H1 (cell line): ENCODE data around the gene CBS. TPM values are rescaled to one million over a fixed set of nuclear protein-coding genes. Genes with fewer than 3 reads are reported as not detected.
A peak's percentile ranks its signal among the peaks of the same experiment; 100 is the strongest.
"Not testable (repeated sequence)": the region's sequence is repeated elsewhere in the genome, so short reads cannot be mapped to it uniquely, and the experiment has no call there.

Source experiments
- CTCF ChIA-PET: fragments of 300-600 bp; sonication (Branson Sonifier 250); formaldehyde crosslinking; loops from one replicate; lab custom pipeline; 2021; ENCODE audit not compliant: partially characterized antibody; lab: Charles Lee
- POLR2A ChIA-PET: fragments of 300-600 bp; sonication (Branson Sonifier 250); formaldehyde crosslinking; loops from one replicate; lab custom pipeline; 2021; ENCODE audit warnings: inconsistent platforms; ENCODE audit not compliant: partially characterized antibody; lab: Charles Lee
- DNase-seq, 2 experiments: peaks; one replicate each; pipeline versions ENCODE4 v3.0.0 to v3.0.0-alpha.2; 2010 to 2022; ENCODE audit warnings: low spot score in 2 of 2, low read depth in 1 of 2, mixed read lengths in 1 of 2
- FAIRE-seq: peaks from 2 replicates; lab custom pipeline; 2011; peaks lifted over from hg19 to GRCh38; lab: Jason Lieb, UNC
- H2AFZ ChIP-seq: 2 replicates; pipeline ENCODE4 v1.8.1; 2012; ENCODE audit warnings: low read length, inconsistent platforms
- H2AK5ac ChIP-seq: 2 replicates; pipeline ENCODE4 v1.6.1; 2013; ENCODE audit warnings: low read depth, low read length
- H2BK120ac ChIP-seq: replicated peaks from 2 replicates; pipeline ENCODE3; 2013; ENCODE audit warnings: low read depth, low read length, inconsistent platforms
- H2BK12ac ChIP-seq: 2 replicates; pipeline ENCODE4 v1.6.1; 2013; ENCODE audit warnings: low read depth, low read length
- H2BK15ac ChIP-seq: 2 replicates; pipeline ENCODE4 v1.6.1; 2013; ENCODE audit warnings: low read length
- H2BK20ac ChIP-seq: 2 replicates; pipeline ENCODE4 v1.6.1; 2013; ENCODE audit warnings: low read length
- H2BK5ac ChIP-seq: 2 replicates; pipeline ENCODE4 v1.6.1; 2013; ENCODE audit warnings: low read depth, low read length
- H3K14ac ChIP-seq: 2 replicates; pipeline ENCODE4 v1.6.1; 2013; ENCODE audit warnings: inconsistent platforms; ENCODE audit not compliant: insufficient read length
- H3K18ac ChIP-seq: 2 replicates; pipeline ENCODE4 v1.6.1; 2013; ENCODE audit warnings: low read length; ENCODE audit errors: extremely low read depth
- H3K23ac ChIP-seq: 2 replicates; pipeline ENCODE4 v1.6.1; 2013; ENCODE audit warnings: inconsistent platforms; ENCODE audit not compliant: insufficient read length
- H3K23me2 ChIP-seq: 2 replicates; pipeline ENCODE4 v1.6.1; 2013; ENCODE audit warnings: low read depth, low read length
- H3K27ac ChIP-seq: 2 replicates; pipeline ENCODE4 v1.6.1; 2011; ENCODE audit warnings: low read depth, low read length, inconsistent platforms
- H3K27me3 ChIP-seq, 4 experiments: replicated peaks in 1 of 4; 1 replicate in 1 of 4; 2 replicates in 3 of 4; pipeline versions ENCODE4 v1.6.1 to v1.8.1; 2011 to 2013; ENCODE audit warnings: low read length in 3 of 4, mild to moderate bottlenecking in 3 of 4, inconsistent platforms in 2 of 4, mixed read lengths in 2 of 4, moderate library complexity in 1 of 4; ENCODE audit not compliant: control insufficient read depth in 3 of 4, insufficient read depth in 3 of 4; ENCODE audit errors: extremely low read depth in 1 of 4
- H3K36me3 ChIP-seq, 4 experiments: 2 replicates each; pipeline versions ENCODE4 v1.6.1 to v1.8.1; 2011 to 2013; ENCODE audit warnings: mild to moderate bottlenecking in 4 of 4, low read length in 3 of 4, moderate library complexity in 2 of 4, control low read depth in 1 of 4, inconsistent platforms in 1 of 4; ENCODE audit not compliant: insufficient read depth in 4 of 4, control insufficient read depth in 2 of 4
- H3K4ac ChIP-seq: replicated peaks from 2 replicates; pipeline ENCODE3; 2013; ENCODE audit warnings: low read length, low read depth, mixed read lengths, inconsistent platforms; ENCODE audit not compliant: insufficient read length
- H3K4me1 ChIP-seq, 4 experiments: replicated peaks in 1 of 4; 1 replicate in 1 of 4; 2 replicates in 3 of 4; pipeline versions ENCODE4 v1.6.1 to v1.8.1; 2011 to 2013; ENCODE audit warnings: low read length in 3 of 4, inconsistent platforms in 2 of 4, mixed read lengths in 1 of 4; ENCODE audit not compliant: insufficient read depth in 4 of 4, control insufficient read depth in 3 of 4
- H3K4me2 ChIP-seq, 2 experiments: 2 replicates each; pipeline versions ENCODE4 v1.6.1 to v1.8.1; 2011 to 2013; ENCODE audit warnings: low read depth in 2 of 2, low read length in 2 of 2, control low read depth in 1 of 2, inconsistent platforms in 1 of 2, mild to moderate bottlenecking in 1 of 2; ENCODE audit not compliant: insufficient read depth in 1 of 2
- H3K4me3 ChIP-seq, 4 experiments: fragments of 200-600, 300-600 bp in 1 of 4; sonication (generic), shearing (Covaris generic), sonication (Bioruptor Twin) in 1 of 4; 2 replicates each; pipeline versions ENCODE4 v1.5.1 to v1.8.1; 2011 to 2016; ENCODE audit warnings: low read length in 4 of 4, low read depth in 3 of 4, control low read depth in 2 of 4, inconsistent platforms in 2 of 4, mild to moderate bottlenecking in 2 of 4, mixed read lengths in 1 of 4, moderate library complexity in 1 of 4; ENCODE audit not compliant: insufficient read depth in 2 of 4; ENCODE audit errors: extremely low read depth in 1 of 4
- H3K56ac ChIP-seq: replicated peaks from 2 replicates; pipeline ENCODE3; 2013; ENCODE audit warnings: low read depth, mild to moderate bottlenecking, mixed read lengths, low read length, inconsistent platforms; ENCODE audit not compliant: insufficient read length
- H3K79me1 ChIP-seq: 2 replicates; pipeline ENCODE4 v1.6.1; 2013; ENCODE audit warnings: low read depth, low read length, control low read depth
- H3K79me2 ChIP-seq, 2 experiments: 2 replicates each; pipeline versions ENCODE4 v1.6.1 to v1.8.1; 2012 to 2013; ENCODE audit warnings: low read length in 2 of 2, mild to moderate bottlenecking in 2 of 2, inconsistent platforms in 1 of 2; ENCODE audit not compliant: insufficient read depth in 2 of 2, control insufficient read depth in 1 of 2
- H3K9ac ChIP-seq, 4 experiments: replicated peaks in 1 of 4; 1 replicate in 1 of 4; 2 replicates in 3 of 4; pipeline versions ENCODE4 v1.6.1 to v1.8.1; 2011 to 2013; ENCODE audit warnings: low read depth in 3 of 4, low read length in 3 of 4, control low read depth in 2 of 4, mild to moderate bottlenecking in 2 of 4, moderate library complexity in 2 of 4, inconsistent platforms in 1 of 4; ENCODE audit errors: extremely low read depth in 1 of 4
- H3K9me3 ChIP-seq, 2 experiments: 2 replicates each; pipeline versions ENCODE4 v1.6.1 to v1.8.1; 2012 to 2013; ENCODE audit warnings: mild to moderate bottlenecking in 2 of 2, moderate library complexity in 2 of 2, control low read depth in 1 of 2, inconsistent platforms in 1 of 2, low read depth in 1 of 2, low read length in 1 of 2, mixed read lengths in 1 of 2; ENCODE audit not compliant: insufficient read depth in 2 of 2
- H4K20me1 ChIP-seq, 2 experiments: replicated peaks in 1 of 2; 2 replicates each; pipeline versions ENCODE3 to v1.8.1; 2011 to 2013; ENCODE audit warnings: inconsistent platforms in 2 of 2, low read length in 2 of 2, mild to moderate bottlenecking in 1 of 2; ENCODE audit not compliant: insufficient read depth in 2 of 2, control insufficient read depth in 1 of 2
- H4K5ac ChIP-seq: 2 replicates; pipeline ENCODE4 v1.6.1; 2013; ENCODE audit warnings: low read length, low read depth, mixed read lengths, inconsistent platforms; ENCODE audit not compliant: insufficient read length
- H4K8ac ChIP-seq: 2 replicates; pipeline ENCODE4 v1.8.0; 2013; ENCODE audit warnings: mild to moderate bottlenecking, moderate library complexity, low read length, inconsistent platforms; ENCODE audit not compliant: insufficient read depth; ENCODE audit errors: extremely low read depth
- H4K91ac ChIP-seq: replicated peaks from 2 replicates; pipeline ENCODE3; 2013; ENCODE audit warnings: low read length, mixed read lengths, inconsistent platforms; ENCODE audit not compliant: insufficient read length
- WGBS, 2 experiments: shearing (Covaris generic) in 1 of 2; methylation state at CpG; one replicate each; pipeline versions ENCODE4 v1.1.6 to v1.1.7; 2013 to 2015; ENCODE audit warnings: low lambda C conversion rate in 2 of 2, mixed read lengths in 2 of 2, inconsistent platforms in 1 of 2, low coverage in 1 of 2, missing lambda C conversion rate in 1 of 2; ENCODE audit not compliant: insufficient replicate concordance in 2 of 2, insufficient coverage in 1 of 2, insufficient read length in 1 of 2; ENCODE audit errors: extremely low coverage in 1 of 2, missing lambda C conversion rate in 1 of 2; 5-methylcytosine and 5-hydroxymethylcytosine counted together
- polyA plus RNA-seq, 7 experiments: library from polyadenylated mRNA; depleted of rRNA in 3 of 7; stranded (reverse) in 5 of 7; unstranded in 2 of 7; fragments of >200 nt in 5 of 7; fragments of 200-250 nt in 2 of 7; gene quantifications; 1 replicate in 5 of 7; 2 replicates in 1 of 7; 4 replicates in 1 of 7; pipeline versions ENCODE4 v1.2.1 to v1.2.3, GENCODE V29; 2011 to 2013; ENCODE audit warnings: missing spikeins in 2 of 7, mixed read lengths in 2 of 7
- total RNA-seq: library from RNA; stranded (reverse); fragmentation: NEBNext Ultra II Directional; extraction: Animal tissue kit (Norgen Biotek cat#: 25700); gene quantifications from 2 replicates; pipeline ENCODE4 v1.2.1, GENCODE V29; 2021

The CBS gene
- total and polyA plus RNA-seq, 2 of the 8 experiments (the other 6 are each of a cell fraction or from before 2014, with no cell fraction given) = 114 to 455 TPM

- H3K56ac ChIP-seq, H3K4ac ChIP-seq, POLR2A ChIA-PET, H3K9ac ChIP-seq, H4K91ac ChIP-seq, H4K20me1 ChIP-seq, FAIRE-seq, H2BK5ac ChIP-seq, H2BK120ac ChIP-seq, CTCF ChIA-PET, H3K4me2 ChIP-seq, H4K8ac ChIP-seq, H3K36me3 ChIP-seq, H3K4me3 ChIP-seq, H3K79me1 ChIP-seq, H2BK15ac ChIP-seq, H2AK5ac ChIP-seq, H3K23me2 ChIP-seq, H3K23ac ChIP-seq, H4K5ac ChIP-seq, H3K14ac ChIP-seq, H2BK12ac ChIP-seq, H3K79me2 ChIP-seq, H3K4me1 ChIP-seq, H3K9me3 ChIP-seq, H2BK20ac ChIP-seq, H2AFZ ChIP-seq, H3K27me3 ChIP-seq, H3K18ac ChIP-seq, H3K27ac ChIP-seq: not testable (repeated sequence)
- peak in 1 of 2 experiments; percentile 36 for DNase-seq
- 83% methylated on average over 3 of the region's 12 CpGs; no CpG with 5 or more reads in 1 of the 2 experiments for WGBS, 2 experiments
These were observed 8.9 kb downstream of the CBS start for GRCh38 chr21:43066690-43067089.

GRCh38 chr21:43065991-43066390 lies 9.6 kb downstream of the CBS start:
- not testable (repeated sequence) for FAIRE-seq

More at GRCh38 chr21:43065991-43066390, 9.6 kb downstream of the CBS start:
- H4K8ac ChIP-seq, H2AK5ac ChIP-seq, CTCF ChIA-PET, H3K27ac ChIP-seq, H3K4me2 ChIP-seq, H2BK120ac ChIP-seq, H3K18ac ChIP-seq, H3K9me3 ChIP-seq, H3K56ac ChIP-seq, H3K14ac ChIP-seq, H2BK15ac ChIP-seq, H2AFZ ChIP-seq, H2BK5ac ChIP-seq, H2BK12ac ChIP-seq, H3K4me1 ChIP-seq, H3K23me2 ChIP-seq, H2BK20ac ChIP-seq, H3K4me3 ChIP-seq, H3K4ac ChIP-seq, H3K79me2 ChIP-seq, H3K9ac ChIP-seq, H3K36me3 ChIP-seq, POLR2A ChIA-PET, H3K23ac ChIP-seq, H3K79me1 ChIP-seq, H3K27me3 ChIP-seq, H4K20me1 ChIP-seq, H4K5ac ChIP-seq, H4K91ac ChIP-seq: not testable (repeated sequence)
- peak in 1 of 2 experiments; percentile 13 for DNase-seq
- 100% methylated on average over 3 of the region's 30 CpGs; no CpG with 5 or more reads in 1 of the 2 experiments for WGBS, 2 experiments
